Natural killer cell (primary cell): ENCODE measurements around the gene KCNK4. TPM values are rescaled to one million over a fixed set of nuclear protein-coding genes. Genes with fewer than 3 reads are reported as not detected.

Experiments
- ATAC-seq, 3 donors: fragments of 150-1000 bp in 2 of 3; fragments of 200-7000 bp in 1 of 3; cut with Tn5 transposase; 1 replicate in 1 of 3; 2 replicates in 2 of 3; pipeline ENCODE4 v1.10.0; 2021; ENCODE audit warnings: mild to moderate bottlenecking in 2 of 3, moderate library complexity in 2 of 3
- DNase-seq, 2 donors: peaks; one replicate each; pipeline versions ENCODE4 v3.0.0 to v3.0.0-alpha.2; 2013 to 2021; ENCODE audit warnings: mixed read lengths in 1 of 2
- H3K27ac ChIP-seq: one replicate; pipeline ENCODE4 v1.5.1; 2013; ENCODE audit warnings: mild to moderate bottlenecking, low read length
- H3K27me3 ChIP-seq: one replicate; pipeline ENCODE4 v1.6.1; 2013; ENCODE audit warnings: low read length; ENCODE audit not compliant: control insufficient read depth, insufficient read depth
- H3K36me3 ChIP-seq: one replicate; pipeline ENCODE4 v1.6.1; 2013; ENCODE audit warnings: low read length; ENCODE audit not compliant: control insufficient read depth, insufficient read depth
- H3K4me1 ChIP-seq: one replicate; pipeline ENCODE4 v1.6.1; 2013; ENCODE audit warnings: low read length; ENCODE audit not compliant: control insufficient read depth, insufficient read depth
- H3K4me3 ChIP-seq: one replicate; pipeline ENCODE4 v1.5.1; 2013; ENCODE audit warnings: low read length
- H3K9me3 ChIP-seq: one replicate; pipeline ENCODE4 v1.6.1; 2013; ENCODE audit warnings: low read length; ENCODE audit not compliant: control insufficient read depth, insufficient read depth
- H3K27ac Mint-ChIP-seq, 2 donors: one replicate each; pipeline ENCODE4 v1.8.0; 2022; ENCODE audit warnings: mild to moderate bottlenecking in 2 of 2, mixed read lengths in 2 of 2, moderate library complexity in 1 of 2
- H3K27me3 Mint-ChIP-seq, 2 donors: one replicate each; pipeline ENCODE4 v1.8.0; 2022; ENCODE audit warnings: low read depth in 2 of 2, mixed read lengths in 2 of 2
- H3K36me3 Mint-ChIP-seq: one replicate; pipeline ENCODE4 v1.8.0; 2022; ENCODE audit warnings: mixed read lengths
- H3K4me1 Mint-ChIP-seq, 2 donors: one replicate each; pipeline ENCODE4 v1.8.0; 2022; ENCODE audit warnings: mixed read lengths in 2 of 2
- H3K4me3 Mint-ChIP-seq: one replicate; pipeline ENCODE4 v1.8.0; 2022; ENCODE audit warnings: mild to moderate bottlenecking, moderate library complexity, mixed read lengths
- H3K9me3 Mint-ChIP-seq, 2 donors: one replicate each; pipeline ENCODE4 v1.8.0; 2022; ENCODE audit warnings: mixed read lengths in 2 of 2
- WGBS: methylation state at CpG from one replicate; pipeline ENCODE4 v1.1.7; 2013; ENCODE audit warnings: missing lambda C conversion rate; ENCODE audit not compliant: insufficient coverage; 5-methylcytosine and 5-hydroxymethylcytosine counted together
- intact Hi-C: fragments of 100-400 bp; cut with micrococcal nuclease; formaldehyde crosslinking; loops from one replicate; pipeline ENCODE4 v1.14.2; 2022
- total RNA-seq, 4 donors: library from RNA; stranded (reverse); fragments of 120-200 nt in 1 of 4; gene quantifications; one replicate each; pipeline versions ENCODE4 v1.2.3 to v1.2.4, GENCODE V29; 2013 to 2022
- TF ChIP-seq, protein P1 (sequence below): fragments of 200-600 bp; IDR thresholded peaks from one replicate; pipeline ENCODE4 v1.8.0; 2022; ENCODE audit warnings: antibody characterized with exemption

Gene KCNK4
- total RNA-seq, 3 donors from 2014 or later (not counting 1 experiment from before 2014, with no cell fraction given): 0.30 to 0.86 TPM; not detected in 1

- Histone ChIP-seq H3K4me3 (peak overlapping the region; percentile 89), H3K36me3 (peaks cover 45% of the 10 kb centered on the region), H3K4me1 (peaks cover 48% of the 10 kb centered on the region), H3K9me3 (no peaks in the 10 kb centered on the region), H3K27ac (peak overlapping the region; percentile 98), H3K27me3 (no peaks in the 10 kb centered on the region)
- no peaks in the 10 kb centered on the region for H3K36me3 Mint-ChIP-seq
- peak overlapping the region; percentile 96 to 98 for H3K27ac Mint-ChIP-seq
- ATAC-seq (peak; percentile 52 to 68 (median 58)), DNase-seq (peak; percentile 82 to 85)
- H3K27me3 Mint-ChIP-seq: no peaks in the 10 kb centered on the region
- no peaks in the 10 kb centered on the region for H3K9me3 Mint-ChIP-seq
- peak overlapping the region; percentile 95 for H3K4me3 Mint-ChIP-seq
- peaks cover 30 to 58% of the 10 kb centered on the region in 2 donors for H3K4me1 Mint-ChIP-seq
- WGBS: 26% methylated on average over 33 of the region's 33 CpGs
- intact Hi-C loops: loop anchor here (1.0 to 5.0 kb wide), 4 partner anchors 24 to 134 kb away; partner anchors contain the start of genes ESRRA, FERMT3 and TRMT112
- TF ChIP-seq, protein P1, sequence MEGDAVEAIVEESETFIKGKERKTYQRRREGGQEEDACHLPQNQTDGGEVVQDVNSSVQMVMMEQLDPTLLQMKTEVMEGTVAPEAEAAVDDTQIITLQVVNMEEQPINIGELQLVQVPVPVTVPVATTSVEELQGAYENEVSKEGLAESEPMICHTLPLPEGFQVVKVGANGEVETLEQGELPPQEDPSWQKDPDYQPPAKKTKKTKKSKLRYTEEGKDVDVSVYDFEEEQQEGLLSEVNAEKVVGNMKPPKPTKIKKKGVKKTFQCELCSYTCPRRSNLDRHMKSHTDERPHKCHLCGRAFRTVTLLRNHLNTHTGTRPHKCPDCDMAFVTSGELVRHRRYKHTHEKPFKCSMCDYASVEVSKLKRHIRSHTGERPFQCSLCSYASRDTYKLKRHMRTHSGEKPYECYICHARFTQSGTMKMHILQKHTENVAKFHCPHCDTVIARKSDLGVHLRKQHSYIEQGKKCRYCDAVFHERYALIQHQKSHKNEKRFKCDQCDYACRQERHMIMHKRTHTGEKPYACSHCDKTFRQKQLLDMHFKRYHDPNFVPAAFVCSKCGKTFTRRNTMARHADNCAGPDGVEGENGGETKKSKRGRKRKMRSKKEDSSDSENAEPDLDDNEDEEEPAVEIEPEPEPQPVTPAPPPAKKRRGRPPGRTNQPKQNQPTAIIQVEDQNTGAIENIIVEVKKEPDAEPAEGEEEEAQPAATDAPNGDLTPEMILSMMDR: no peak
Measured at GRCh38 chr11:64340671-64341335, 49.7 kb downstream of the KCNK4 start.

DNA sequence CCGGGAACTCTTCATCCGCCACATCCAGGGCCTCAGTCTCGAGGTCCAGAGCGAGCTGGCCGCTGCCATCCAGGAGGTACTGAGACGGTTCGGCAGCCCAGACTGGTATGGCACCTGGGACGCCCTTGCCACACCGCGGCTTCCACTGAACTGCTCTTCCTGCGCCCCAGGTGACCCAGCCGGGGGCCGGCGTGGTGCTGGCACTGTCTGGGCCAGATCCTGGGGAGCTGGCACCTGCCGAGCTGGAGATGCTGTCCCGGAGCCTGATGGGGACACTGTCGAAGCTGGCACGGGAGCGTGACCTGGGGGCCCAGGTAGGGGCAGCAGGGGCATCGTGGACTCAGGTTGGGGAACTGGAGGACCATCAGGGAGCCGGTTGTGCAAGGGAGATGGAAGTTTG lies 50.3 kb downstream of the KCNK4 start:
- Mint-ChIP-seq H3K4me3 (peak overlapping the region; percentile 95), H3K27me3 (no peaks in the 10 kb centered on the region), H3K4me1 (peaks cover 33 to 60% of the 10 kb centered on the region in 2 donors), H3K9me3 (no peaks in the 10 kb centered on the region), H3K36me3 (no peaks in the 10 kb centered on the region), H3K27ac (peak overlapping the region; percentile 96 to 98)
- no peak for DNase-seq
- Histone ChIP-seq H3K9me3 (no peaks in the 10 kb centered on the region), H3K36me3 (peaks cover 48% of the 10 kb centered on the region), H3K27me3 (no peaks in the 10 kb centered on the region), H3K4me3 (no peak overlapping the region), H3K4me1 (peaks cover 48% of the 10 kb centered on the region), H3K27ac (no peak overlapping the region)
- WGBS: 92% methylated on average over 21 of the region's 21 CpGs
- TF ChIP-seq, protein P1: no peak
- no peak for ATAC-seq
- intact Hi-C loops: loop anchor here (2.0 to 5.0 kb wide), 3 partner anchors 34 to 134 kb away; partner anchors contain the start of genes ESRRA and FERMT3

DNA sequence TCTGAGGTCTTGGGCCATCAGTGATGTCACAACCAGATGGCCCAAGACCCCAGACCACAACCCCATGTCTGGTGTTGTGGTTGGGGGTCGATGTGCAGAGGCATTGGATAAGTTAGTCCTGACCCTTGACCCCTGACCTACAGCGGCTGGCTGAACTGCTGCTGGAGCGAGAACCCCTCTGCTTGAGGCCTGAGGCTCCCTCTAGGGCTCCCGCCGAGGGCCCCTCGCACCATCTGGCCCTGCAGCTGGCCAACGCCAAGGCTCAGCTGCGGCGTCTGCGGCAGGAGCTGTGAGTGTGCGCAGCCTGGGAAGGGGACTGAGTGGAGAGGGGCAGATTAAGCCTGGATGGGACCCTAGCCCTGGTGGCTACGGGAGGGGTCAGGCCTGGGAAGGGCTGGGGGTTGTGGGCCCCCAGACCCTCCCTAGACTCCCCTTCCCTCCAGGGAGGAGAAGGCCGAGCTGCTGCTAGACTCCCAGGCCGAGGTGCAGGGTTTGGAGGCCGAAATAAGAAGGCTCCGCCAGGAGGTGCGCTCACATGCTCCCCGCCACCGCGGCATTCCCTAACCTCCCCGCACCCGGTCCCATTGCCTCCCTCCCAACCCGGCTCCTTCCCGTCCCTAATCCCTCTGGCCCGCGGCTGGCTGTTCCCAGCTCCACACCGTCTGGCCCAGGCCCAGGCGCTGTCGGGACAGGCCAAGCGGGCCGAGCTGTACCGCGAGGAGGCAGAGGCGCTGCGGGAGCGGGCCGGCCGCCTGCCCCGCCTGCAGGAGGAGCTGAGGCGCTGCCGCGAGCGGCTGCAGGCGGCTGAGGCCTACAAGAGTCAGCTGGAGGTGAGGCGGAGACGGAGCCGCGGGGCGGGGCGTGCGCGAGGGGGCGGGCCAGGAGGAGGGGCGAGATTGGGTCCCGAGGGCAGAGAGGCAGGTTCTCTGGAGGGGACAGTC lies 51.0 kb downstream of the KCNK4 start:
- intact Hi-C loops: loop anchor here (2.0 to 5.0 kb wide), 3 partner anchors 35 to 135 kb away; partner anchors contain the start of genes ESRRA and FERMT3
- ATAC-seq: peak; percentile 66 to 79 (median 67)
- Histone ChIP-seq H3K9me3 (no peaks in the 10 kb centered on the region), H3K4me3 (no peak overlapping the region), H3K4me1 (peaks cover 48% of the 10 kb centered on the region), H3K27ac (no peak overlapping the region), H3K27me3 (no peaks in the 10 kb centered on the region), H3K36me3 (peaks cover 50% of the 10 kb centered on the region)
- Mint-ChIP-seq H3K4me1 (peaks cover 33 to 61% of the 10 kb centered on the region in 2 donors), H3K9me3 (no peaks in the 10 kb centered on the region), H3K36me3 (no peaks in the 10 kb centered on the region), H3K27me3 (no peaks in the 10 kb centered on the region), H3K4me3 (peak overlapping the region; percentile 95), H3K27ac (peak overlapping the region; percentile 96 to 98)
- DNase-seq: peak; percentile 91
- 45% methylated on average over 55 of the region's 55 CpGs for WGBS
- TF ChIP-seq, protein P1: peak; percentile 11
